COLO668 (cell line): ENCODE measurements around the gene MYOM1.
"Not testable (repeated sequence)": the region's sequence is repeated elsewhere in the genome, so short reads cannot be mapped to it uniquely, and the experiment has no call there.

ENCODE experiments used
- DNase-seq: peaks from one replicate; lab custom pipeline; 2025; ENCODE audit not compliant: unreplicated experiment; lab: John Stamatoyannopoulos, UW

MYOM1 gene

DNA sequence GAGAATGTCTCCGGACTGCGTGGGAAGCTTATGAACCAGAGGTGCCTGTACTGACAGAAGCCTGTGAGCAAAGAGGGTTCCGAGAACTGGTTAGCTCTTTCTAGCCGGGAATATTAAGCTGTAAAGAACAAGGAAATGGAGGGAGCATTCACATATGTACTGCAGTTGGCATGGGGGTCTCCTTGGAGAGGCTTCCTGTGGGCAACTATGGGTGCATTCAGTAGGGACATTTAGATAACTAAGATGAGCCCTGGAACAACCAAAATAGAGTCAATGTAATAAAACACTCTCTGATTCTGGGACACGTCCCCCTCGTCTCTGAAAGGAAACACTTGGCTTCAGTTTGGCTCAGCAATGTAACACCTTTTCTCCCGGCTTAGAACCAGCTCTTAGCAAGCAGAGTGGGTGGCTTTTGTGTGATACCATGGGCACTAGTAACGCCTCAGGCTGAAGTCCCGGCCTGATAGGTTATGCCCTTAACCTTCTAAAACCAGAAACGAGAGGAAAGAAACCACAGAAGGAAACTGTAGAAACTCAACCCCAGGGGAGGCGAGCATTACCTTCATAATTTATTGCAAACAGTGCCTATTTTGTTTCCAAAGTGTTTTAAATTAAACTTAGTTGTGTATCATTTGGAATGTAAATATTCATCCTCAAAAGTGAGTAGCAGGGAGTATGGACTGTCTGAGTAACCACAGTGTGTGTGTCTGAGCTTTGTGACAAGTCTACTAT lies 158.0 kb downstream of the MYOM1 start:
- no peak for DNase-seq

DNA sequence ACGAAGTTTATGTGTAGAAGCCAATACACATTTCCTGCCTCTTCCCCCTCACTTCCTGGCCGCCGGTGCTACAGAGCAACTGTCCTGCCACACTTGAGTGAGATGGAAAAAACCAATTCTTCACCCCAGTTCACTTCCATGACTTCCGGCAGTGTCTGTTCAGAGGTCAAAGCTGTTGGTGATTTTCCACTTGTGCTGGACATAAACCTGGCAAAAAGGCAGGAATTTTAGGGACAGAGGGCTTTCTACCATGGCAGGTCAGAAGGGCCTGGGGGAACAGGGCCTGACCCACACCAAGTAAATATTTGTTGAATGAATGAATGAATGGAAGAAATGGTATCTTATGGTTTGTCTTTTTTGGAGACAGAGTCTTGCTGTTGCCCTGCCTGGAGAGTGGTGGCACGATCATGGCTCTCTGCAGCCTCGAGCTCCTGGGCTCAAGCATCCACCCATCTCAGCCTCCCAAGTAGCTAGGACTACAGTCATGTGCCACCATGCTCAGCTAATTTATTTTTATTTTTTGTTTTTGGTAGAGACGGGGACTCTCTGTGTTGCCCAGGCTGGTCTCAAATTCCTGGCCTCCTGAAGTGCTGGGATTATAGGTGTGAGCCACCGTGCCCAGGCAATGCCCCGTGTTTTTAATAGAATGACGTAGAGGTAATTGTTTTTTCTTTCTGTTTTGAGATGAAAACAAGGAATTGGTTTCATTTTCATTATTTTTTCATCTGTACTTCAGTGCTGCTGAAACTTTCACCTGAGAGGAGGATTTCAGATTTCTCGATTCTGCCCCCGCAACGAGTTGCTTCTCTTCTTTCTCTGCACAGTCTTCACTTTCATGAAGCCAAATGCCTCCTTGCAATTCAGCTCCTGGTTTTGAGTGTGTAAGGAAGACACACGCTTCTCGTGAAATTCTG lies 158.8 kb downstream of the MYOM1 start:
- no peak for DNase-seq

DNA sequence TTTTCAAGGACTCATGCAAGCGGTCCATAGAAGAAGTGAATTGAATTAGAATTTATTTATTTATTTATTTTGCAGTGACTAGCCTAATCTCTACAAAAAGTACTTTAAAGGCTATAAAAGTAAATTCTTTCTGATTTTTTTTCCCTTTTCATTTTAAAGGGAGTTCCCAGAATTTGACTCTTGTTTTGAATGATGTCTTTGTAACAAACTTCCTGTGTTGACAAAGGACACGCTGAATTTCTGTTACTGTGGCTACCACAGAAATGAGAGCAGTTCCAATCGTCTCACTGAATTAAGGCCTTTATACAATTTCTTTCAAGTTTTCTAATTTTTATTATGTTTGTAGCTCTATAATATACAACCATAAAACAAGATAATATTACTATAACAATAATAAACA lies 160.5 kb downstream of the MYOM1 start:
- no peak for DNase-seq

DNA sequence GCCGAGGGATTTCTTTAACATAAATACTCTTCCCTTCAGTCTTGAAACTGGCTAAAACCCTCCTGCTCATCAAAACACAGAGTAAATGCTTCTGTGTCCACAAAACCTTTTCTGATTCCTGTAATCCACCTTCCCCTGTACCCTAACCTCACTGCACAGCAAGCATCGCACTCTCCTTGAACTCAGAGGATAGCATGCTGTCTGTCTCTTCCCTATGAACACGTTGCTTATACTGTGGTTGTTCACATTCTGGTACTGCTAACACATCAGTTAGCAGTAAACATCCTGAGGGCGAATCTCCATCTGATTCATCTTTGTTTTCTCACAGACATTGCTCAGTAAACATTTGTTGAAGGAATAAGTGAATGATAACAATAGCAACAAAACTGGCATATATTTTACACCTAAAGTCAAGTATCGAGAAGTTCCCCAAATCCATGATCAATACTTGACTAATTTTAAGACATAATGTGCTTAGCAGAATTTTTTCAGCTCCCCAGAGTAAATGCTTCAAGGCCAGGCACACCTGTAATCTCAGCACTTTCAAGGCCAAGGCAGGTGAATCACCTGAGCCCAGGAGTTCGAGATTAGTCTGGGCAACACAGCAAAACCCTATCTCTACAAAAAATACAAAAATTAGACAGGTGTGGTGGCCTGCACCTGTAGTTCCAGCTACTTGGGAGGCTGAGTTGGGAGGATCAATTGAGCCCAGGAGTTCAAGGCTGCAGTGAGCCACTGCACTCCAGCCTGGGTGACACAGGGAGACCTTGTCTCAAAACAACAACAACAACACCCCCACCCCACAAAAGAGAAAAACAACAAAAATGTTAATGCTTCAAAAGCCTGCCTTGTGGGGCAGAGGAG lies 161.2 kb downstream of the MYOM1 start:
- DNase-seq, result no peak

DNA sequence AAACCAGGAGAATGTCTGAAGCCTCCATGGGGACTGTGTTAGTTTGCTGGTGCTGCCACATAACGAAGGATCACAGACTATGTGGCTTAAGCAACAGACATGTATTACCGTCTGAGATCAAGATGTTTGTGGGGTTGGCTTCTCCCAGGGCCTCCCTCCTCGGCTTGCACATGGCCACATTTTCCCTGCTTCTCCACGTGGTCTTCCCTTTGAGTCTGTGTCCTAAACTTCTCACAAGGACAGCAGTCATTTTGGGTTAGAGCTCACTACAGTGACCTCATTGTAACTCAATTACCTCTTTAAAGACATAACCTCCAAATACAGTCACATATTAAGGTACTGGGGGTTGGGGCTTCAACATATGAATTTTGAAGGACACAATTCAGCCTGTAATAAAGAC lies 162.2 kb downstream of the MYOM1 start:
- no peak for DNase-seq

DNA sequence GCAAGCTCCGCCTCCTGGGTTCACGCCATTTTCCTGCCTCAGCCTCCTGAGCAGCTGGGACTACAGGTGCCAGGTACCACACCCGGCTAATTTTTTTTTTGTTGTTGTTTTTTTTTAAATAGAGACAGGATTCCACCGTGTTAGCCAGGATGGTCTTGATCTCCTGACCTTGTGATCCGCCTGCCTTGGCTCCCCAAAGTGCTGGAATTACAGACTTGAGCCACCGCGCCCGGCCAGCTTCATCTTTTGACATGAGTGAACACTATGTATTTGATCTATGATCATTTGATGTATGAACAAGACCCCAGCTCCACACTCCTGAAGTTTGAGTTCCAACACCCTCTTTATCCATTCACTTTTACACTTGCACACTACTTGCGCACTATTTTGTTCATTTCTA lies 163.5 kb downstream of the MYOM1 start:
- DNase-seq, result no peak

DNA sequence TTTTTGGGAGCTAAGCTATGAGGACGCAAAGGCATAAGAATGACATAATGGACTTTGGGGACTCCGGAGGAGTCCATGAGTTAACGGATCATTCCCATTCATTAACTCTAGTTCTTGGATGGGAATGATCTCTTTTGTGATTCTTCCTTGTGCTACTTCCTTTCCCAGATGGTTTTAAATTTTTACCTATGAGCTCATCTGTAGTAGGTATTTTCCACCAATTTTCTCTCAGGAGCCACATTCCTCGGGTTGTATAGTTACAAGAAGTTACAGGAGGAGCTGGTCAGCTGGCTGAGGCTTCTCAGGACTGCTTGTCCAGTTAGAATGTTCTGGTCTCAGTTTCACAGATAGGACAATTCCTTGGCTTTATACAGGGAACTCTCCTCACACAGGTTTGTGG lies 164.0 kb downstream of the MYOM1 start:
- no peak for DNase-seq

DNA sequence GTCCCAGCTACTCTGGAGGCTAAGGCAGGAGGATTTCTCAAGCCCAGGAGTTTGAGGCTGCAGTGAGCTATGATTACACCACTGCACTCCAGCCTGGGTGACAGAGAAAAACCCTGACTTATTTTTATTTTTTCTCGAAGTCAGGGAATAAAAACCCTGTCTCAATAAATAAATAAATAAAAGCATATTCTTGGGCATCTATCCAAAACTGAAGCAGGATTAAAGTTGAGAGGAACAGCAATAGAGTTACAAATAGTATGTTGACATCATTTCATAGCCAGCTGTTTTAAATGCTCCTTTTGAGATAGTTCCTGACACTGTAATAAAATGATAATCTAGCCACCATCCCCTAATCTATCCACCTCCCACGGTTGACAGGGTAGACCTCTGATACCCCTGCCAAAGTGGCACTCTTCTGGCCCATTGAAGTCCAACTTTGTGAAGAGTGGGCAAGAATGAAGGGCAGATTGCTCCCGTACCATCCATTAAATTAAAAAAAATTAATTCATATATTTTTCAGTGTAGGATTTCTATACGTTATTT lies 164.5 kb downstream of the MYOM1 start:
- no peak for DNase-seq

DNA sequence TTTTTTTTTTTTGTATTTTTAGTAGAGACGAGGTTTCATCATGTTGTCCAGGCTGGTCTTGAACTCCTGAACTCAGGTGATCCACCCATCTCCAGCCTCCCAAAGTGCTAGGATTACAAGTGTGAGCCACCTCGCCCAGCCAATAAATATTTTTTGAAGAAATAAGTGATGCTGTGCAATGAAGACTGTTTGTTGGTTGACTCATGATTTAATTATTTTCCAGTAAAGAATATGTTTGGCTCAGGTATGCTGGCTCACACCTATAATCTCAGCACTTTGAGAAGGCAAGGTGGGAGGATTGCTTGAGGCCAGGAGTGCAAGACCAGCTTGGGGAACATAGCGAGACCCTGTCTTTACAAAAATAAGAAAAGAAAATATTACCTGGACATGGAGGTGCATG lies 165.0 kb downstream of the MYOM1 start:
- DNase-seq, result no peak

DNA sequence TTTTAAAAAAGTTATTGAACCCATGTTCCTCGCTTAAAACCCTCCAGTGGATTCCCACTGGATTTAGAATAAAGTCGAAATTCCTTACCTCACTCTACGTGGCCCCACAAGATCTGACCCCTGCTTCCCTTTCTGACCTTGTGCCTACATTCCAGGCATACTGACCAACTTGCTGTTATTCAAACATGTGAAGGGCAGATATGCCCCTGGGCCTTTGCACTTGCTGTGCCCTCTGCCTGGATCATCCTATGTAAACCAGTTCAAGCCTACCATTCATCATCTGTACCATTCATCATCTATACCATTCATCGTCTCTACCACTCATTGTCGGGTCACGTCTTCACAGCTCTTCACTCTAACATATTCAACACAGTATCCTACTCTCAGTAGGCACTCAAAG lies 165.6 kb downstream of the MYOM1 start:
- DNase-seq, result no peak

DNA sequence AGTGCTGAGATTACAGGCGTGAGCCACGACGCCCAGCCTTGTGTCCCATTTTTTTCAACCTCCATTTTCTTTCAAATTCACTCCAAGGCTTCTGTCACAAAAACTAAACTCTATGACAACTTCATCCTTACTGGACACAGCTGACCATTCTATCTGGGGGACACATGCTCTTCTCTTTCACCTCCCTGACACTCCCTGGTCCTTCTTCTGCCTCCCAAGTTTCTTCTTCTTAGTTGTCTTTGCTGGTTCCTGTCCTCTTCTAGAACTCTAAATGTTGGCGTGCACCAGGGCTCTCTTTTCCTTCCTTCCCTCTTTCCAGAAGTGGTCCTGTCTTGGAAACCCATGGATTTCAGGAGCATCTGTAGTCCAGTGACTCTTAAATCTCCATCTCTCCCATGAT lies 166.7 kb downstream of the MYOM1 start:
- DNase-seq, result no peak

DNA sequence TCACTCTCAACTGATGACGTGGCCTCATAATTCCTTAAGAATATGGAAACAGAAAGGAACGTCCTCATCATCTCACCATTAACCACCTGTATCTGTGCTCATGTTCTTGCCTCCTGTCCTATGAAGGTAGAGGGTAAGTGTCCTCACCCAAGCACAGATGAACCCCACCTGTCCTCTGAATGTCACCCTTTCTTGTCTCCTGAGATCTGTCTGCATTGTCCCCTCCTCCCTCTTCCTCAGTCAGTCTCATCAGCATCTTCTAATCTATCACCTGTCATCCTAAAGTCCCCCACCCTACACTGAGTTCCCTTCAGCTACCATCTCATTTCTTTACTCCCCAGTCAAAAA lies 167.4 kb downstream of the MYOM1 start:
- DNase-seq, result no peak

DNA sequence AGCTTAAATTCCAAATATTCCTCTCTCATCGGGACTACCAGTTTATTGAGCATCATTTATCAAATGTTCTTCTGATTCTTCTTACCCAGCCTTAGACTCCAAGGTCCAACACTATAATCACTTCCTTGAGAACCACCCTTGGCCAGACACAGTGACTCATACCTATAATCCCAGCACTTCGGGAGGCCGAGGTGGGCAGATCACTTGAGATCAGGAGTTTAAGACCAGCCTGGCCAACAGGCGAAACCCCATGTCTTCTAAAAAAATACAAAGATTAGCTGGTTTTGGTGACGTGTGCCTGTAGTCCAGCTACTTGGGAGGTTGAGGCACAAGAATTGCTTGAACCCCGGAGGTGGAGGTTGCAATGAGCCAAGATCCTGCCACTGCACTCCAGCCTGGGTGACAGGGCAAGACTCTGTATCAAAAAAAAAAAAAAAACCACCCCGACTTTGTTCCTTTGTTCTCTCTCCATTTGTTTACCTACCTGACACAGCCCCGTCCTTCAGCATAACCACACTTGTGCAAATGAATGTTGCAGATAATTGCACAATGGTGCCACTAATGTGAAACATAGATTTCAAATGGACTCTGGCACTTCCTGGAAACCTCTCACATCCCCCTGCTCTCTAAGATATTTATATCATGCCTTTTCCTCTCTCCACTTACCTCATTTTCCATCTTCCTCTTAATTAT lies 167.9 kb downstream of the MYOM1 start:
- DNase-seq, result peak; percentile 48

DNA sequence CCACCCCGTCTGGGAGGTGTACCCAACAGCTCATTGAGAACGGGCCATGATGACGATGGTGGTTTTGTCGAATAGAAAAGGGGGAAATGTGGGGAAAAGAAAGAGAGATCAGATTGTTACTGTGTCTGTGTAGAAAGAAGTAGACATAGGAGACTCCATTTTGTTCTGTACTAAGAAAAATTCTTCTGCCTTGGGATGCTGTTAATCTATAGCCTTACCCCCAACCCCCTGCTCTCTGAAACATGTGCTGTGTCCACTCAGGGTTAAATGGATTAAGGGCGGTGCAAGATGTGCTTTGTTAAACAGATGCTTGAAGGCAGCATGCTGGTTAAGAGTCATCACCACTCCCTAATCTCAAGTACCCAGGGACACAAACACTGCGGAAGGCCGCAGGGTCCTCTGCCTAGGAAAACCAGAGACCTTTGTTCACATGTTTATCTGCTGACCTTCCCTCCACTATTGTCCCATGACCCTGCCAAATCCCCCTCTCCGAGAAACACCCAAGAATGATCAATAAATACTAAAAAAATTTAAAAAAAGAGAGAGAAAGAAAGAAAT lies 169.8 kb downstream of the MYOM1 start:
- not testable (repeated sequence) for DNase-seq

DNA sequence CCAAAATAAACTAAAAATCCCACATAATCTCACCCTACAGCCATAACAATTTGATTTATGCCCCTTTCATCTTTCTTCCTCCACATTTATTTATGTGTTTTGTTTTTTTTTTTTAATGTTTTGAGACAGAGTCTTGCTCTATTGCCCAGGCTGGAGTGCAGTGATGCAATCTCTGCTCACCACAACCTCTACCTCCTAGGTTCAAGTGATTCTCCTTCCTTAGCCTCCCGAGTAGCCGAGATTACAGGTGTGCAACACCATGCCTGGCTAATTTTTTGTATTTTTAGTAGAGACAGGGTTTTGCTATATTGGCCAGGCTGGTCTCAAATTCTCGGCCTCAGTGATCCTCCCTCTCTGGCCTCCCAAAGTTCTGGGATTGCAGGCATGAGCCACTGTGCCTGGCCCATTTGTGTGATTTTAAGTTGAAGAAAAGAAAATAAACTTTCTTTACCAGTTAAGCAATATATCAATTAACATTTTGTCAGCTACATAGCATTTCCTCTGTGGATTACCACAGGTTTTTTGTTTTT lies 170.9 kb downstream of the MYOM1 start:
- DNase-seq, result no peak

DNA sequence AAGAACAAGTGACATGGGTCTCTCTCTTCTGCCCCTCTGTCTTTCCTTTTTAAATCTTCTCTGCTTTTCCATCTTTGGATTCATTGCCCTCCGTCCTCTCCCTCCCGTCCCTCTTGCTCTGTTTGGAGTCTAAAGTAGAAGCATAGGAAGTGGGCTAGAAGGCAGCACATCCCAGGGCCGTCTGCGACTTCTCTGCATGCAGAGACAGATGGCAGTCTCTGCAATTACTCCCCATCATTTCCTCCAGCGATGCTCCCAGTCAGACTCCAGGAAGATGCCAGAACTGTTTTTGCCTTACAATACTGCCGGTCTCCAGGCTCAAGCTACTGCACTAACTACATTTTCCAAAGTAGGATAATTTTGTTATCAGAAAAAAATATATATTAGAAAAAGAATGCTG lies 171.6 kb downstream of the MYOM1 start:
- DNase-seq, result no peak

DNA sequence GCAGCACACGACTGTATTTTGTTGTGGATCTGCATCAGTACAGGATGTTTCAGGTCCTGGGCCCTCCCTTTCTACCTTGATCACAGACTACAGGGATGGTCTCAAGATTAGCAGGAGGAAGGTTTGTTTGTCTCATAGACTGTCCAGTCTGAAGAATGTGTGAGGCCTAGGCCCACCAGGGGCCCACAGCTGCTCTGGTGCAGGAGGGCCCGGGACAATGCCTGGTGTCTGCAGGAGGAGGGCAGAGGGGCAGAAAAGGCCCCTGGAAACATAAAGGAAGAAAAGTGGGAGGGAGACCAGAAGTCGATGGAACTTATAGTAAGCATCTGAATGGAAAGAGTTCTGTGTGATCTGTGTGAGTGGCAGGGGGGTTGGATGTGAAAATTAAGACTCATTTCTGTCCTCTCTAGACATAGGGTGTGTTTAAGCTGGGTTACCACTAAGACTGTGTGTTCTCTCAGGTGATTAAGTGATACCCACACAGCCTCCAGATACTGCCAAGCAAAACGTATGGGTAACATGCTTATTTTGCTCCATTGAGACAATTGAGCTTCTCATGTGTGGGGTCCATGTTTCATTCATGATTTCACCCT lies 173.5 kb downstream of the MYOM1 start:
- no peak for DNase-seq

DNA sequence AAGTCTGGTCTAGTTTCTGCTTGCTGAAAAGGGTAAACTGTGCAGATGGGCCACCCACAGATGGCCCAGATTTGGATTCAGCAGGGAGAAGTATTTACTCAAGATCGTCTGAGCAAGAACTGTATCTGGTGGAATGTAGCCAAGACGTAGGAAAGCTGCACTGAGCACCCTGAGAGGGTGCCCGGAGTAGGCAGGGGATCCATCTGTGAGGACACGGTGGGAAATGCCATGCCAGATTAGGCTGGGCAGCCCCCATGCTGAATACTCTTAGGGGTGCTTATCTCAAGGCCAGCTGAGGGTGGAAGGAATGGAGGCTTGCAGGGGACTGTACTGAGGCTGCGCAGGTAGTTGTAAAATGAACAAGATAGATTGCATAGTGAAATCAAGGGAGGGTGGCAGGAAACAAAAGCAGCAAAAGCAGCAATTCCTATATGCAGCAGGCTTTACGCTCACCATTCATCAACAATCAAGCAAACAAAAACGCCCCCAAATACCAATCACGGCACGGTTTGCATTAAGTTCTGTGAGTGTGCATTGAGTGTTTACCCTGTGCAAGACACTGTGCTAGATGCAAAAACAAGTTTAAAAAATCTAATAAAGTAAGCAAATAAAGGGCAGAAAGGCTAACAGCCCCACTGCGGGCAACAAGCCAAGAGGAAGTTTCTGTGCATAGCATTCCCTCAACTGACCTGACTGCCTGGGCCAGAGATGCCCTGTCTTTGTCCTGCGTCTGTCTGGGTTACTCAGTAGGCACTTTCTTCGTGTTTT lies 174.7 kb downstream of the MYOM1 start:
- peak; percentile 69 for DNase-seq

DNA sequence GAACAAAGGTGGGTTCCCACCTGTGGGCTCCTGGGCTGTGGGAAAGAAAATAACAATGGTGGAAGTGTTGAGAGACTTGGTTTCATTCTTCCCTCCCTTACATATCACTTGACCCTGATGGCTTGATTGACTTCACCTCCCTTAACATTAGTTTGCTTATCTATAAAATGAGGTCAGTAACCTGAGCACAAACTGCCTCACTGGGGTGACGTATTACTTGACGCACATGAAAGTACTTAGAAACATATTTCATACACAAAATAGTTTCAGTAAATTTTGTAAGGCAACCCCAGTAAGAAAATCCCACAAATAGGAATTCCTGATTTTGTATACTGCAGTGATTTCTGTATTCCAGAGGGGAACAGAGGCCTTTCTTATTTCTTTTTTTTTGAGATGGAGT lies 177.4 kb downstream of the MYOM1 start:
- no peak for DNase-seq
